Stimulated activated CD4-positive, alpha-beta T cell treated with anti-CD3 and anti-CD28 coated beads, Interleukin-1b, Interleukin-23, amount 100 ng/mL, for 4 hours (primary cell): ENCODE data around the gene RAP1GAP.

Source experiments
- DNase-seq, 2 donors: peaks; one replicate each; pipeline ENCODE4 v3.0.0-alpha.2; 2020; ENCODE audit warnings: low read depth in 2 of 2

The RAP1GAP gene

GRCh38 chr1:21662426-21663247 lies 6.5 kb downstream of the RAP1GAP start:
- DNase-seq = no peak

- no peak for DNase-seq
These were observed 7.3 kb downstream of the RAP1GAP start for GRCh38 chr1:21661886-21662285.

DNA sequence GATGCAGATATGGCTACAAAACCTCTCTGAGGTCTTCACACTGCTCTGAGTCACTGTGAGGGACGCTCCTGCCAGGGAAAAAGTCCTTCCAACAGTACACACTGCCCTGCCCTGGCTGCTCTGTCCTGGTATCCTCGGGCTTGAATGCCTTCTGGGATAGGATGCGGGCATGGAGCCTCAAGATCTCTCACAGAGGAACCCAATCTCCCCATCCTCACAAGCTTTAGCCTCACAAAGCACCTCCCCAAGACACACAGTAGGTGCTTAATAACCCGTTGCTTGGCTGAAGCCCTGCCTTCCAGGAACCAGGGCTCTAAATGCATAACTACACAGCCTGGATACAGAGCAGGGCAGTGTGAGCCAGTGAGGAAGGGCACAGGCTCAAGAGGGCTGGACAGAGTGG lies 9.2 kb downstream of the RAP1GAP start:
- DNase-seq = no peak

DNA sequence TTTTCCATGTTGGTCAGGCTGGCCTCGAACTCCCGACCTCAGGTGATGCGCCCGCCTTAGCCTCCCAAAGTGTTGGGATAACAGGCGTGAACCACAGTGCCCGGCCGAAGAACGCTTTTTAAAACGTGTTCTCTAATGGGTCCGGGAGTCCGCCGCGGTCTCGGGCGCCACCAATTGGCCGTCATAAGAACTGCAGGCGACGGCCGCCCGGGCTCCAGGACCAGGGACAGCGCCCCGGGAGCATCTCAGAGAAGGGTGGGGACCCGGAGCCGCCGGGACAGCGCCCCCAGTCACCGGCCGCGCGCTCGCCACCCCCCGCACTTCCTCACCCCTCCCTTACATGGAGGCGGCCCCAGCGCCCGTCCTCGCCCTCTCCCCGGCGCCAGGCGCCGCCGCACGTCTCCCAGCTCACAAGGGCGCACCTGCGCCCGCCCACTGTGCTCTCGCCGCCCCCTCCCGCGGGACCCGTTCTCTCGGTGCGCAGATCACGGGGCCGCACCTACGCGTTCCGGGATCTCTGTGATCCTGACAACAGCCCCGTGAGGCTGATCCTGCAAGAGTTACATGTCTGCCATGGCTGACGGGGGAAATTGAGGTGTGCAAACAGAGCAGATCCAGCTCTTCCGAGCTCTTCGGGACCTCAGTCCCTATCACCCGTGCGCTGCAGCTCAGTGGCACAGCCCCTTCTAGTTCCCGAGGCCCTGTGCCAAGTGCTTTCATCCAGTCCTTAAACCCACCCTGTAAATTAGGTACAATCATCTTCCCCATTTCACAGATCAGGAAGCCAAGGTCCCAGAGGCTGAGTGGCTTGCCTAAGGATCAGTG lies 9.8 kb downstream of the RAP1GAP start:
- DNase-seq = peak; percentile 65 to 68

GRCh38 chr1:21657456-21658190 lies 11.5 kb downstream of the RAP1GAP start:
- no peak for DNase-seq

- no peak for DNase-seq
These were observed 13.4 kb downstream of the RAP1GAP start for GRCh38 chr1:21655748-21656147.

- DNase-seq = no peak
These were observed 13.9 kb downstream of the RAP1GAP start for GRCh38 chr1:21655259-21655658.

DNA sequence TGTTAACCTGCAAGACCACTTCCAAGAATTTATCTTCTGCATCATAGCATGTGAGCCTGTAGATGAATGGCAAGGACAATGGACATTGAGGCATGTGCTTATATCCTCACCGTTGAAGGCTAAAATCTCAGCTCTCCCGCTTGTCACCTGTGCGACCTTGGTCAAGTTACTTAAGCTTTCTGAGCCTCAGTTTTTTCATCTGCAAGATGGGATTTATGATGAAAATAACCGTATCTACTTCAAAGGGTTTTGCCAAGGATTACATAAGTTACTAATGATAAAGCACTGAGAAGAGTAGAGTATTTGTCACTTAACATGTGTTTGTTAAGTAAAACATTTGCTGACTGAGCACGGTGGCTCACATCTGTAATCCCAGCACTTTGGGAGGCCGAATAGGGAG lies 14.9 kb downstream of the RAP1GAP start:
- DNase-seq = no peak

GRCh38 chr1:21653744-21654100 lies 15.4 kb downstream of the RAP1GAP start:
- DNase-seq = no peak

- DNase-seq = no peak
These were observed 16.0 kb downstream of the RAP1GAP start for GRCh38 chr1:21652937-21653743.

DNA sequence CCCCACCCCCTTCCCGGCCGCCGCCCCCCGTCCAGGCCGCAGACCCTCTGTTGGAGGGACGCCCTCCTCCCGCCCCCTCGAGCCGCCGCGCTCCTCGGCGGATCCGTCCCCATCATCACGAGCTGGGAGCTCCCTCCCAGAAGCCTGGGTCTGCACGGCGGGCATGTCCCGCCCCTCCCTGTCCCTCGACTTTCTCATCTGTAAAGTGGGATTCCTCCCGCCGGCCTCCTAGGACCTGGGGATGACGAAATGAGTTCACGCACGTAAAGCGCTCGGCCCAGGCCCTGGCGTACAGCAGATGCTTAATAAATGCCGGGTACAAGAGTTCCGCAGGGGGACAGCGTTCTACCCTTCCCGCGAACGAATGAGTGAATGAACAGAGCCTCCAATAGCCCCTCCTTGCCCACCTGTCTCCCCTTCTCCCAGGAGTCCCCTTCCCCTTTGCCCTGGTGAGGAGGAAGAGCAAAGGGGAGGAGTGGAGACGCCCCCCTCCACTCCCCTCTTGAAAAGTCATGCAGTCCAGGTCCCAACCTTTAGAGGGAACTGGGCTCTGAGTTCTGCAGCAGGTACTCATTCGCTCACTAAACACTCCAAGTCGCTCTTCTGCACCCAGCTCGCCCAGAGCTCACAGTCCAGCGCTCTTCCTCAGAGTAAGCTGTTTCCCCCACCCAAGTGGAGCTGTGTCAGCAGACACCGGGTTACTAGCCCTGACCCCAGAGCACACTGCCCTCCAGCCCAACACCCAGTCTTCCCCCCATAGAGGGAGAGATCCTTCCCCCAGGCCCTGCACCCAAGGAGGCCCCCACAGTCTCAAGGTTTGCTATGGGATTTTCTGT lies 16.8 kb downstream of the RAP1GAP start:
- DNase-seq = no peak

GRCh38 chr1:21651214-21652042 lies 17.7 kb downstream of the RAP1GAP start:
- DNase-seq = peak; percentile 22 to 46

GRCh38 chr1:21650400-21650799 lies 18.8 kb downstream of the RAP1GAP start:
- no peak for DNase-seq

GRCh38 chr1:21649315-21649714 lies 19.8 kb downstream of the RAP1GAP start:
- no peak for DNase-seq

GRCh38 chr1:21648791-21649190 lies 20.4 kb downstream of the RAP1GAP start:
- no peak for DNase-seq

GRCh38 chr1:21648352-21648730 lies 20.8 kb downstream of the RAP1GAP start:
- DNase-seq = no peak

GRCh38 chr1:21647431-21648351 lies 21.5 kb downstream of the RAP1GAP start:
- DNase-seq = no peak

DNA sequence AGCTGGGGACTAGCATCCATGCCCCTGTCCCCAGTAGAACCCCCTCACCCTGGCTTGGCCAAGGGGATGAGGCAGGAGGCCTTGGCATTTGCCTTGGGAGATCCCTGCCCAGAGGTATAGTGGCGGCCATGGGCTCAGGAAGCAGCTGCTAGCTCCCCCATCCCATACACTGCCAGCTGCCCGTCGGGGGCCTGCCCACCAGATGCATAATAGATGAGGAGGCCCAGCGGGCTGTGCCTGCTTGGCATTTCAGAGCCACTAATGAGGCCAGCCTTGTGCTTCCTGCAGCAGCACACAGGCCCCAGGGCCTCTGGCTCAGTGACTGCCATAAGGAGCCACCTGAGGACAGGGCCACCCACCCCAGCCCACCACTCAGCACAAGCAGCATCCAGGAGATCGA lies 23.6 kb downstream of the RAP1GAP start:
- DNase-seq = no peak

- no peak for DNase-seq
These were observed 24.3 kb downstream of the RAP1GAP start for GRCh38 chr1:21644906-21645305.
